Activated CD8-positive, alpha-beta T cell treated with anti-CD3 and anti-CD28 coated beads for 36 hours (primary cell): Measurements from ENCODE around the gene KCNMA1. TPM values are rescaled to one million over a fixed set of nuclear protein-coding genes. Genes with fewer than 3 reads are reported as not detected.

Source experiments
- ATAC-seq: fragments of 200-7000 bp; cut with Tn5 transposase; one replicate; pipeline ENCODE4 v1.10.0; 2021; ENCODE audit warnings: mild to moderate bottlenecking, moderate library complexity
- CTCF ChIA-PET: fragments of 350-600 bp; sonication (Branson Sonifier 250); formaldehyde crosslinking; loops from one replicate; lab custom pipeline; 2021; ENCODE audit warnings: antibody characterized with exemption; lab: Charles Lee
- POLR2A ChIA-PET: fragments of 350-600 bp; sonication (Branson Sonifier 250); formaldehyde crosslinking; loops from one replicate; lab custom pipeline; 2021; ENCODE audit warnings: antibody characterized with exemption; lab: Charles Lee
- DNase-seq: peaks from one replicate; pipeline ENCODE4 v3.0.0-alpha.2; 2020
- H3K27ac Mint-ChIP-seq: one replicate; pipeline ENCODE4 v1.8.0; 2021; ENCODE audit warnings: mild to moderate bottlenecking, mixed read lengths
- H3K27me3 Mint-ChIP-seq: one replicate; pipeline ENCODE4 v1.8.0; 2021; ENCODE audit warnings: mixed read lengths
- H3K36me3 Mint-ChIP-seq: one replicate; pipeline ENCODE4 v1.8.0; 2021; ENCODE audit warnings: low read depth, mixed read lengths
- H3K4me1 Mint-ChIP-seq: one replicate; pipeline ENCODE4 v1.8.0; 2021; ENCODE audit warnings: low read depth, mixed read lengths
- H3K4me3 Mint-ChIP-seq: one replicate; pipeline ENCODE4 v1.8.0; 2021; ENCODE audit warnings: mild to moderate bottlenecking, moderate library complexity, mixed read lengths
- H3K9me3 Mint-ChIP-seq: one replicate; pipeline ENCODE4 v1.8.0; 2021; ENCODE audit warnings: mixed read lengths
- CTCF ChIP-seq: fragments of 200-600 bp; IDR thresholded peaks from one replicate; pipeline ENCODE4 v1.8.0; 2022; ENCODE audit warnings: antibody characterized with exemption, mild to moderate bottlenecking
- intact Hi-C: fragments of 100-400 bp; cut with micrococcal nuclease; formaldehyde crosslinking; loops from one replicate; pipeline ENCODE4 v1.10.0; 2022
- total RNA-seq, 2 experiments: library from RNA; stranded (reverse); gene quantifications; one replicate each; pipeline ENCODE4 v1.2.3, GENCODE V29; 2021

Gene KCNMA1
- total RNA-seq, 2 experiments from 2014 or later = 0.18 TPM; not detected in 1

GRCh38 chr10:77038407-77038806 is 599.2 kb downstream of the KCNMA1 start:
- POLR2A ChIA-PET = interaction anchor here (0.5 kb wide), 1 partner anchor 18 kb away, joined by 3 read pairs; no protein-coding TSS in a partner anchor
- Mint-ChIP-seq H3K27me3 (no peaks in the 10 kb centered on the region), H3K9me3 (no peaks in the 10 kb centered on the region), H3K27ac (no peak overlapping the region), H3K4me3 (no peak overlapping the region), H3K4me1 (peaks cover 16% of the 10 kb centered on the region), H3K36me3 (no peaks in the 10 kb centered on the region)
- CTCF ChIA-PET = interaction anchor here (1.0 to 1.1 kb wide), 2 partner anchors 12 to 73 kb away, joined by 3 read pairs; no protein-coding TSS in a partner anchor
- intact Hi-C loops = no loop called here
- no peak for DNase-seq
- ATAC-seq = no peak
- no peak for TF ChIP-seq CTCF

- H3K4me1 Mint-ChIP-seq = peaks cover 16% of the 10 kb centered on the region
These were observed 599.7 kb downstream of the KCNMA1 start for GRCh38 chr10:77037735-77038403.

GRCh38 chr10:77036993-77037734 is 600.4 kb downstream of the KCNMA1 start:
- H3K4me1 Mint-ChIP-seq = peaks cover 16% of the 10 kb centered on the region
- no peak overlapping the region for H3K27ac Mint-ChIP-seq
- no peaks in the 10 kb centered on the region for H3K27me3 Mint-ChIP-seq
- intact Hi-C loops = no loop called here
- H3K9me3 Mint-ChIP-seq = no peaks in the 10 kb centered on the region
- no peak overlapping the region for H3K4me3 Mint-ChIP-seq
- TF ChIP-seq CTCF = peak; percentile 45
- H3K36me3 Mint-ChIP-seq = no peaks in the 10 kb centered on the region
- POLR2A ChIA-PET = no interaction called here
- CTCF ChIA-PET = interaction anchor here (0.8 to 2.0 kb wide), 4 partner anchors 10 to 74 kb away, joined by 3 to 5 read pairs (median 4); no protein-coding TSS in a partner anchor
- ATAC-seq = no peak
- no peak for DNase-seq

More at GRCh38 chr10:77037735-77038403, 599.7 kb downstream of the KCNMA1 start:
- DNase-seq = no peak
- Mint-ChIP-seq H3K27me3 (no peaks in the 10 kb centered on the region), H3K9me3 (no peaks in the 10 kb centered on the region), H3K27ac (no peak overlapping the region), H3K4me3 (no peak overlapping the region), H3K36me3 (no peaks in the 10 kb centered on the region)
- POLR2A ChIA-PET = no interaction called here
- ATAC-seq = no peak
- intact Hi-C loops = no loop called here
- peak; percentile 13 for TF ChIP-seq CTCF
- CTCF ChIA-PET = interaction anchor here (1.0 to 1.4 kb wide), 3 partner anchors 11 to 73 kb away, joined by 3 to 5 read pairs (median 3); no protein-coding TSS in a partner anchor

- Mint-ChIP-seq H3K36me3 (no peaks in the 10 kb centered on the region), H3K27ac (no peak overlapping the region), H3K9me3 (no peaks in the 10 kb centered on the region), H3K4me1 (peaks cover 7% of the 10 kb centered on the region), H3K4me3 (no peak overlapping the region), H3K27me3 (no peaks in the 10 kb centered on the region)
- no peak for TF ChIP-seq CTCF
- CTCF ChIA-PET = interaction anchor here (0.8 to 2.0 kb wide), 2 partner anchors 15 to 31 kb away, joined by 3 to 5 read pairs; no protein-coding TSS in a partner anchor
- intact Hi-C loops = no loop called here
- ATAC-seq (no peak), DNase-seq (no peak)
- POLR2A ChIA-PET = no interaction called here
These were observed 601.3 kb downstream of the KCNMA1 start for GRCh38 chr10:77036276-77036675.

- DNase-seq (no peak), ATAC-seq (no peak)
- POLR2A ChIA-PET = no interaction called here
- H3K4me1 Mint-ChIP-seq = peaks cover 5% of the 10 kb centered on the region
- H3K27ac Mint-ChIP-seq = no peak overlapping the region
- no peak overlapping the region for H3K4me3 Mint-ChIP-seq
- TF ChIP-seq CTCF = no peak
- H3K9me3 Mint-ChIP-seq = no peaks in the 10 kb centered on the region
- no peaks in the 10 kb centered on the region for H3K27me3 Mint-ChIP-seq
- no peaks in the 10 kb centered on the region for H3K36me3 Mint-ChIP-seq
- CTCF ChIA-PET = no interaction called here
- intact Hi-C loops = no loop called here
These were observed 602.8 kb downstream of the KCNMA1 start for GRCh38 chr10:77034795-77035194.
